ENCODE results near the gene SLC22A31. TPM values are rescaled to one million over a fixed set of nuclear protein-coding genes. Genes with fewer than 3 reads are reported as not detected.

Gene SLC22A31
- total and polyA plus RNA-seq, 2 experiments from 2014 or later: 2.1 to 13.8 TPM

GRCh38 chr16:89173174-89173921 is 27.0 kb downstream of the SLC22A31 start:
- Histone ChIP-seq H3K9me2 (ENCODE audit: insufficient read depth) (no peaks in the 10 kb centered on the region), H3K4me1 (ENCODE audit: insufficient read depth) (peaks cover 12% of the 10 kb centered on the region), H3K4me3 (no peak overlapping the region), H3K27ac (ENCODE audit: low read depth) (no peak overlapping the region), H3K27me3 (ENCODE audit: insufficient read depth) (no peaks in the 10 kb centered on the region), H3K4me2 (peak overlapping the region; percentile 60), H3K79me2 (replicated peaks; ENCODE audit: insufficient read depth) (no peaks in the 10 kb centered on the region), H3K36me3 (ENCODE audit: insufficient read depth) (no peaks in the 10 kb centered on the region), H2AFZ (no peak overlapping the region), H4K20me1 (replicated peaks; ENCODE audit: insufficient read depth) (no peaks in the 10 kb centered on the region), H3F3A (replicated peaks; ENCODE audit: low read depth) (no peaks in the 10 kb centered on the region)
- no peak for TF ChIP-seq CREB1 (CRISPR knock-in tag; IDR thresholded peaks at IDR 0.05; ENCODE audit: low read depth)
- no peak for TF ChIP-seq ZNF462 (CRISPR knock-in tag; IDR thresholded peaks at IDR 0.05)
- no peak for TF ChIP-seq STAT1 (IDR thresholded peaks at IDR 0.05; ENCODE audit: unreplicated experiment)
- no peak for TF ChIP-seq ETS1 (IDR thresholded peaks at IDR 0.05)
- TF ChIP-seq REST (IDR thresholded peaks at IDR 0.05; ENCODE audit: unreplicated experiment): no peak
- no peak for TF ChIP-seq ZNF114 (CRISPR knock-in tag; IDR thresholded peaks at IDR 0.05)
- no peak for TF ChIP-seq ZNF331 (CRISPR knock-in tag; IDR thresholded peaks at IDR 0.05; ENCODE audit: low read depth)
- TF ChIP-seq EZH2 (IDR thresholded peaks at IDR 0.05; ENCODE audit: low read depth, unreplicated experiment): no peak
- no peak for TF ChIP-seq CTCF (conservative IDR thresholded peaks at IDR 0.05; ENCODE audit: low read depth in 2 of 2)
- TF ChIP-seq NANOG (IDR thresholded peaks at IDR 0.05; ENCODE audit: borderline replicate concordance): no peak
- no peak for TF ChIP-seq JUNB (IDR thresholded peaks at IDR 0.05; ENCODE audit: unreplicated experiment)
- TF ChIP-seq POLR2AphosphoS5 (IDR thresholded peaks at IDR 0.05; ENCODE audit: low read depth): no peak
- no peak for TF ChIP-seq EZH2phosphoT487 (IDR thresholded peaks at IDR 0.05; ENCODE audit: unreplicated experiment)
- Mint-ChIP-seq H3K27ac (no peak overlapping the region), H3K27me3 (ENCODE audit: insufficient read depth, low read depth, poor library complexity) (peaks cover 14% of the 10 kb centered on the region), H3K9me3 (no peaks in the 10 kb centered on the region), H3K4me1 (peaks cover 13% of the 10 kb centered on the region), H3K36me3 (ENCODE audit: low read depth) (no peaks in the 10 kb centered on the region), H3K4me3 (no peak overlapping the region)
- DNase-seq (ENCODE audit: low spot score) (no peak), ATAC-seq (no peak)

Measured in GM23338 (cell line).